SK-N-MC (cell line): ENCODE measurements around the gene GNG3.
A peak's percentile ranks its signal among the peaks of the same experiment; 100 is the strongest.
"Not testable (repeated sequence)": the region's sequence is repeated elsewhere in the genome, so short reads cannot be mapped to it uniquely, and the experiment has no call there.

Source experiments
- DNase-seq: peaks from one replicate; pipeline ENCODE4 v3.0.0-alpha.2; 2011; ENCODE audit warnings: low read depth, low spot score
- H3K27ac ChIP-seq: fragments of 200-600 bp; sonication (generic); 2 replicates; pipeline ENCODE4 v1.5.1; 2016; ENCODE audit warnings: mixed run types
- H3K36me3 ChIP-seq: fragments of 200-600 bp; sonication (generic); 2 replicates; pipeline ENCODE4 v1.6.1; 2017; ENCODE audit warnings: antibody characterized with exemption, low read length, mixed read lengths; ENCODE audit not compliant: insufficient read depth
- H3K4me3 ChIP-seq: fragments of 200-600 bp; sonication (generic); 2 replicates; pipeline ENCODE4 v1.5.1; 2016
- H3K9ac ChIP-seq: fragments of 200-600 bp; sonication (generic); 2 replicates; pipeline ENCODE4 v1.8.0; 2017; ENCODE audit warnings: mixed run types, mixed read lengths; ENCODE audit not compliant: insufficient read length
- H3K9me3 ChIP-seq: fragments of 200-600 bp; sonication (generic); 2 replicates; pipeline ENCODE4 v1.6.1; 2017; ENCODE audit warnings: low read depth, mild to moderate bottlenecking, antibody characterized with exemption, low read length, moderate library complexity, mixed read lengths
- EZH2 ChIP-seq: fragments of 200-600 bp; sonication (generic); IDR thresholded peaks from one replicate; pipeline ENCODE4 v1.6.1; 2017; ENCODE audit warnings: antibody characterized with exemption
- FOXP2 ChIP-seq: optimal IDR thresholded peaks from 2 replicates; pipeline ENCODE3; 2011; ENCODE audit warnings: mild to moderate bottlenecking, moderate library complexity; ENCODE audit not compliant: insufficient read depth; ENCODE audit errors: extremely low read length, control extremely low read depth
- POLR2AphosphoS5 ChIP-seq: IDR thresholded peaks from 2 replicates; pipeline ENCODE4 v1.6.1; 2012; ENCODE audit warnings: mild to moderate bottlenecking, low read depth, low read length, borderline replicate concordance

Gene GNG3

DNA sequence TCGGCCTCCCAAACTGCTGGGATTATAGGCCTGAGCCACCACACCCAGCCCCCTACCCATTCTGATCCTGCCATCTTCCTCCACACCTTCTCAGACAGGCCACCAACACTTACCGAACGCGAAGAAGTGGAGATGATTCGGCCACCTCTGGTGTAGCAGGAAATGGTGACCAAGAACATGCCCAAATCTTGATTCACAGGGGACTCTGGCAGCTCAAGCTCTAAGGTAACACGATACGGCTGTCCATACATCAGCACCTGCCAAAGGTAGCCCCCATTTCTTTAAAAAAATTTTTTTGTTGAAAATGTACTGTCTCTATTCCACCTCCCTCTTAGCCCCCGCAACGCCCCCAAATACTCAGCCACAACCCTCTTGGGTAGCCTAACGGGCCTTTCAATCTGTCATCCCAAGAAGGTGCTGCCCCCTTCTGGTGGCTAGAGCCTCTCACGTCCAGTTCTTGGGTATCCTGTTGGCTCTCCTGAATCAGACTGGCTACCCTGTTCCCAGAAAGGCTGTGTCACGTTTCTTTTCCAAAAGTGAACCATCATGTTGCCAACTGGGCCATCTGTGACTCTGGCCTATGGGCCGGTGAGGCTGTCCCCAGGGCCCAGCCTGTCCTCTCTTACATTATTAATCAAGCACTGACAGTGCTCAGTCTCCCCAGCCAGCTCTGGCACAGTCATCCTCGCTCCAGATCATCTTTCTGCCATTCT is 12.9 kb upstream of the GNG3 start:
- Histone ChIP-seq H3K4me3 (no peak overlapping the region), H3K9ac (no peak overlapping the region), H3K27ac (no peak overlapping the region), H3K9me3 (no peaks in the 10 kb centered on the region), H3K36me3 (peaks cover 36% of the 10 kb centered on the region)
- no peak for TF ChIP-seq EZH2
- TF ChIP-seq FOXP2, result no peak
- no peak for TF ChIP-seq POLR2AphosphoS5
- DNase-seq, result no peak

- Histone ChIP-seq H3K9me3 (no peaks in the 10 kb centered on the region), H3K36me3 (peaks cover 24% of the 10 kb centered on the region), H3K4me3 (no peak overlapping the region), H3K27ac (no peak overlapping the region), H3K9ac (no peak overlapping the region)
- TF ChIP-seq POLR2AphosphoS5 (no peak), EZH2 (no peak), FOXP2 (no peak)
- no peak for DNase-seq
Measured at GRCh38 chr11:62702246-62702645, 5.2 kb upstream of the GNG3 start.

DNA sequence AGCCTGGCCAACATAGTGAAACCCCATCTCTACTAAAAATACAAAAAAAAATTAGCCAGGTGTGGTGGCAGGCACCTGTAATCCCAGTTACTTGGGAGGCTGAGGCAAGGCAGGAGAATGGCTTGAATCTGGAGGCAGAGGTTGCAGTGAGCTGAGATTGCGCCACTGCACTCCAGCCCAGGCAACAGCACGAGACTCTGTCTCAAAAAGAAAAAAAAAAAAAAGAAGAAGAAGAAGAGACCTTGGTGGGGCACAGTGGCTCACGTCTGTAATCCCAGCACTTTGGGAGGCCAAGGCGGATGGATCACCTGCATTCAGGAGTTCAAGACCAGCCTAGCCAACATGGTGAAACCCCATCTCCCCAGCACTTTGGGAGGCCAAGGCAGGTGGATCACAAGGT is 3.6 kb upstream of the GNG3 start:
- peaks cover 33% of the 10 kb centered on the region for H3K36me3 ChIP-seq
- not testable (repeated sequence) for H3K4me3 ChIP-seq

DNA sequence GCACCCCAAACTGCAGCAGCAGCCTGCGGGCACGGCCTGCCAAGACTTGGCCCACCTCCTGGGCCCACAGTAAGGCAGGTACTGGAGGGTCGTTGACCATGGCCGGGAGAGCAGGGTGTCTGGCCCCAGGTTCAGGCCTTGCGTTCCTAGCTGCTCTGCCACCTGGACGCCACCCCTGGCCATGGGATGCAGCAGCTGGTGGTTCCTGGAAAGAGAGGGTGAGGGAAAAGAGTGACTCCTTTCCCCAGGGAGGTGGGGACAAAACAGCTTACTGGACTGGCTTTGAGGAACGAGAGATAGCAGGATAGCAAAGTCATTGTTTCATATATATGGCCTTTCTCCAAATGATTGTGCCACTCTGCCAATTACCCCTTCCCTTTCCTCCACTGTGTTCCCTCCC is 2.1 kb upstream of the GNG3 start:
- no peak for DNase-seq
- H3K27ac ChIP-seq, result peak overlapping the region; percentile 51
- peak overlapping the region; percentile 67 for H3K9ac ChIP-seq
- no peaks in the 10 kb centered on the region for H3K9me3 ChIP-seq
- peak overlapping the region; percentile 79 for H3K4me3 ChIP-seq
- peaks cover 42% of the 10 kb centered on the region for H3K36me3 ChIP-seq
- no peak for TF ChIP-seq FOXP2
- TF ChIP-seq EZH2, result no peak
- TF ChIP-seq POLR2AphosphoS5, result no peak

More for the DNA sequence above, 3.6 kb upstream of the GNG3 start:
- not testable (repeated sequence) for H3K9me3 ChIP-seq, H3K9ac ChIP-seq, H3K27ac ChIP-seq, DNase-seq

GRCh38 chr11:62705880-62706849 is 1.3 kb upstream of the GNG3 start:
- H3K36me3 ChIP-seq, result peaks cover 45% of the 10 kb centered on the region
- H3K9ac ChIP-seq, result peak overlapping the region; percentile 67
- DNase-seq, result no peak
- peak overlapping the region; percentile 79 for H3K4me3 ChIP-seq
- peak overlapping the region; percentile 64 for H3K27ac ChIP-seq
- peak; percentile 95 for TF ChIP-seq POLR2AphosphoS5
- no peak for TF ChIP-seq FOXP2
- no peaks in the 10 kb centered on the region for H3K9me3 ChIP-seq

- H3K27ac ChIP-seq, result peak overlapping the region; percentile 64
Measured at GRCh38 chr11:62706850-62707247, 627 bp upstream of the GNG3 start.

DNA sequence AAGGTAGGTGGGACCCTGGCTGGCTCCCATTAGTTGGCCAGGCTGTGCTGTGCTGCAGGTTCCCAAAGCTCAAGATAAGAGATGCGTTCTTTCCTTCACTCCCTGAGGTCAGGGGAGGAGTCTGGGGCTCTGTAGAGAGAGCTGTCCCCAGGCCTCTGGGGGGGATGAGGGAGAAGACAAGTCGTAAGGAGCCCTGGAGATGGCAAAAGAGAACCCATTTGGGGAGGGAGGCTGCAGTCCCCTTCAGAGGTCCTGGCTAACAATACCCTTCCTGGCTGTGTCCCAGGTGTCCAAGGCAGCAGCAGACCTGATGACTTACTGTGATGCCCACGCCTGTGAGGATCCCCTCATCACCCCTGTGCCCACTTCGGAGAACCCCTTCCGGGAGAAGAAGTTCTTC is 916 bp downstream of the GNG3 start:
- H3K9ac ChIP-seq, result peak overlapping the region; percentile 37
- TF ChIP-seq POLR2AphosphoS5 (no peak), EZH2 (no peak), FOXP2 (no peak)
- no peaks in the 10 kb centered on the region for H3K9me3 ChIP-seq
- no peak for DNase-seq
- no peak overlapping the region for H3K4me3 ChIP-seq
- H3K36me3 ChIP-seq, result peaks cover 52% of the 10 kb centered on the region
- H3K27ac ChIP-seq, result peak overlapping the region; percentile 71; the same call in 1 of the 2 replicates

More at GRCh38 chr11:62706850-62707247, 627 bp upstream of the GNG3 start:
- no peak for TF ChIP-seq EZH2
- TF ChIP-seq FOXP2, result no peak
- no peak for TF ChIP-seq POLR2AphosphoS5
- no peak for DNase-seq
- H3K9ac ChIP-seq, result peak overlapping the region; percentile 47
- H3K9me3 ChIP-seq, result no peaks in the 10 kb centered on the region
- peak overlapping the region; percentile 79 for H3K4me3 ChIP-seq
- H3K36me3 ChIP-seq, result peaks cover 43% of the 10 kb centered on the region

DNA sequence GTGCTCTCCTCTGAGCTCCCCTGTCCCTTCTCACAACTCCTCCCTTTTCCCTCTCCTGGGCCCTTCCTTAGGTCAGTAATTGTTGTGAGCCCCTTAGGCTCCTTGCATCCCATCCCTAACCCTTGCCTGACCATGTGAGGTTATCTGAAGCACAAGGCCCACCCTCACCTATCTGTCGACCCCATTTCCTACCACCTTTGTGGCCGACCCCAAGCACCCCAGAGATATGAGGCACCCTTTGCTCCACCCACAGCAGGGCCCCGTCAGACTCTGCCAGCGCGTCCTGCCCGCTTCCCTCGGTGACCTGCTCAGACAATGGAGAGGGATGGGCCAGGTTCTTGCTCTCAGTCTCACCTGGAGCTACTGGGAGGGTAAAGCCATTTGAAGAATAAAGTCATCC is 1.3 kb downstream of the GNG3 start:
- Histone ChIP-seq H3K27ac (peak overlapping the region; percentile 71), H3K36me3 (peaks cover 56% of the 10 kb centered on the region), H3K4me3 (peak overlapping the region; percentile 67), H3K9me3 (no peaks in the 10 kb centered on the region), H3K9ac (peak overlapping the region; percentile 37)
- TF ChIP-seq FOXP2 (no peak), POLR2AphosphoS5 (no peak), EZH2 (no peak)
- DNase-seq, result no peak
